Skeletal muscle satellite cell (primary cell): ENCODE measurements around the gene IGF2R. TPM values are rescaled to one million over a fixed set of nuclear protein-coding genes. Genes with fewer than 3 reads are reported as not detected.
"Not testable (repeated sequence)": the region's sequence is repeated elsewhere in the genome, so short reads cannot be mapped to it uniquely, and the experiment has no call there.

Experiments used
- H3K27me3 ChIP-seq: 2 replicates; pipeline ENCODE4 v1.7.0; 2013; ENCODE audit warnings: low read length; ENCODE audit not compliant: control insufficient read depth, insufficient read depth
- H3K36me3 ChIP-seq: 2 replicates; pipeline ENCODE4 v1.7.0; 2013; ENCODE audit warnings: mild to moderate bottlenecking, control low read depth, low read length; ENCODE audit not compliant: insufficient read depth
- H3K4me1 ChIP-seq: 2 replicates; pipeline ENCODE4 v1.7.0; 2013; ENCODE audit warnings: low read length; ENCODE audit not compliant: control insufficient read depth, insufficient read depth
- H3K4me2 ChIP-seq: 2 replicates; pipeline ENCODE4 v1.7.0; 2013; ENCODE audit warnings: mild to moderate bottlenecking, low read length
- H3K4me3 ChIP-seq: 2 replicates; pipeline ENCODE4 v1.7.0; 2013; ENCODE audit warnings: low read length
- H3K9ac ChIP-seq: 2 replicates; pipeline ENCODE4 v1.7.0; 2013; ENCODE audit warnings: mild to moderate bottlenecking, low read depth, low read length, moderate library complexity
- H3K9me3 ChIP-seq: replicated peaks from 2 replicates; pipeline ENCODE4 v1.7.0; 2013; ENCODE audit warnings: mild to moderate bottlenecking, control low read depth, low read length
- total RNA-seq: library from RNA; depleted of rRNA; stranded (reverse); fragments of >200 nt; gene quantifications from 2 replicates; pipeline ENCODE4 v1.2.3, GENCODE V29; 2012; rRNA removed

Gene IGF2R
- 86.5 and 116 TPM in 2 replicates for total RNA-seq

DNA sequence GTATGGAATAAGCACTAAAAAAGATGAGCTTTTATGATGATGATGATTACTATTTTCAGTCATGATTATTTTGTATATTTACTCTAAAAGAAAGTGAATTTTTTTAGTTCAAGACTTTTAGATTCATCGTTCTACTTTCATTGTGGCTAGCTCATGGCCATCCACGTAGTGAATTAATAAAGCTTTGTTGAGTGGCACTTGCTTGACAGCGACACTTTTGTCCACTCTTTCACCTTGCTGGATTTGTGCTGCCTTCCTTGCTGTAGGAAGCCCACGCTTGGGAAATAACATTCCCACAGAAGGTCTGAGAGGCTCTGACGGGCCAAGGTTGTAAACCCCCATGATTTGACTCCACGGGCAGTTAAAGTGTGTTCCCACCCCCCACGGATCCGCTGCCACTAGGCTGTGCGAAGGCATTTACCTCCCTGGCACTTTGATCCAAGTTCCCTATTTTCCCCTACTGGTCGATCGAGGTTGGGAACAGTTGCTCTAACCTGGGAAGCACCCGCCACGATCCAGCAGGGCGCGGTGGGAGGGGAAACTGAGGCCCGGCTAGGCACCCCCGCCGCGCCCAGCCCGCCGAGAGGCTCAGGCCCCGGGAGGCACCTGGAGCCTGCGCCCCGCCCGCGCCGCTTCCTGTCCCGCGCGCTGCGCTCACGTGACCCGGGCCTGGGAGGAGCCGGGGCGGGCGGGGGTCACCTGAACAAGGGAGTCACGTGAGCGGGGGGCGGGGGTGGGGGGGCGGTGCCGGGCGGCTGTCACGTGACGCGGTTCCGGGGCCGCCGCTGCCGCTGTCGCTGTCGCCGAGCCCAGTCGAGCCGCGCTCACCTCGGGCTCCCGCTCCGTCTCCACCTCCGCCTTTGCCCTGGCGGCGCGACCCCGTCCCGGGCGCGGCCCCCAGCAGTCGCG is at the start of gene IGF2R:
Gene IGF2R, plus strand, starts transcription at position 788 of the 909 bp plus-strand sequence. CDS start 165 bp downstream, outside the sequence.
- Histone ChIP-seq H3K4me3 (peak within 1 kb of the TSS; percentile 90), H3K9ac (peak within 1 kb of the TSS; percentile 82), H3K36me3 (no peaks in the 10 kb centered on the region), H3K27me3 (no peaks in the 10 kb centered on the region), H3K4me2 (peak within 1 kb of the TSS; percentile 82), H3K9me3 (no peaks in the 10 kb centered on the region), H3K4me1 (peaks cover 27% of the 10 kb centered on the region)

- Histone ChIP-seq H3K4me3 (no peak overlapping the region), H3K27me3 (no peaks in the 10 kb centered on the region), H3K4me1 (peaks cover 14% of the 10 kb centered on the region), H3K4me2 (no peak overlapping the region), H3K9me3 (no peaks in the 10 kb centered on the region), H3K9ac (no peak overlapping the region), H3K36me3 (no peaks in the 10 kb centered on the region)
These were observed 49.1 kb upstream of the IGF2R start for GRCh38 chr6:159919800-159920199.

DNA sequence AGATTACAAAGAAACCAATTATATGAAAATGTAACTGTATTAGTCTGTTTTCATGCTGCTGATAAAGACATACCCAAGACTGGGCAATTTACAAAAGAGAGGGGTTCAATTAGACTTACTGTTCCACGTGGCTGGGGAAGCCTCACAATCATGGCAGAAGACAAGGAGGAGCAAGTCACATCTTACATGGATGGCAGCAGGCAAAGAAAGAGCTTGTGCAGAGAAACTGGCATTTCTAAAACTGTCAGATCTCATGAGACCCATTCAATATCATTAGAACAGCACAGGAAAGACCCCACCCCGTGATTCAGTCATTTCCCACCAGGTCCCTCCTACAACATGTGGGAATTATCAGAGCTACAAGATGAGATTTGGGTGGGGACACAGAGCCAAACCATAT is 44.7 kb upstream of the IGF2R start:
- not testable (repeated sequence) for H3K9me3 ChIP-seq, H3K9ac ChIP-seq, H3K4me3 ChIP-seq, H3K27me3 ChIP-seq, H3K4me1 ChIP-seq, H3K36me3 ChIP-seq, H3K4me2 ChIP-seq

DNA sequence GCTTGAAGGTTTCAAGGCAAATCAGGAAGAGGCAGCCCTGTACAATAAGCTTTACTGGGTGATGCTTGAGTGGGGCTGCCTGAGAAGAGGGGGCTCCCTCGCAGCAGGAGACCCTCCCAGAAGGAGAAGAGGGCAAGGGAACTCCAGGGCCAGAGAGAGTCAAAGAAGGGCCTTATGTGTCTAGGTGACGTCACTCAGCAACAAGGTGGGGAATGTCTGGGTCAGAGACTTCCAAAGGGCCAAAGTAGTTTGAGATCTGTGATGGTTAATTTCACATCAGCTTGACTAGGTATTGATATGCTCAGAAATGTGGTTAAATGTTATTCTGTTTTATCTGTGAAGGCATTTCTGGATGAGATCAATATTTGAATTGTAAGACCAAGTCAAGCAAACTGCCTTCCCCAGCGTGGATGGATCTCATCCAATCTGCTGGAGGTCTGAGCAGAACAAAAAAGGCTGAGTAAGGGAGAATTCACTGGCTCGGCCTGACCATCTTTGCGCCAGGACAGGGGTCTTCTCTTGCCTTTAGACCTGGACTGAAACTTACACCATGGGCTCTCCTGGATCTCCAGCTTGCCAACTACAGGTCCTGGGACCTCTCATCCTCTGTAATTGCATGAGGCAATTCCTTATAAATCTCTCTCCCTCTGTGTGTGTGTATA is 42.2 kb upstream of the IGF2R start:
- H3K27me3 ChIP-seq: peaks cover 2% of the 10 kb centered on the region
- H3K9ac ChIP-seq: no peak overlapping the region
- H3K4me2 ChIP-seq: no peak overlapping the region
- no peaks in the 10 kb centered on the region for H3K9me3 ChIP-seq
- H3K4me3 ChIP-seq: no peak overlapping the region
- H3K36me3 ChIP-seq: no peaks in the 10 kb centered on the region
- H3K4me1 ChIP-seq: no peaks in the 10 kb centered on the region

DNA sequence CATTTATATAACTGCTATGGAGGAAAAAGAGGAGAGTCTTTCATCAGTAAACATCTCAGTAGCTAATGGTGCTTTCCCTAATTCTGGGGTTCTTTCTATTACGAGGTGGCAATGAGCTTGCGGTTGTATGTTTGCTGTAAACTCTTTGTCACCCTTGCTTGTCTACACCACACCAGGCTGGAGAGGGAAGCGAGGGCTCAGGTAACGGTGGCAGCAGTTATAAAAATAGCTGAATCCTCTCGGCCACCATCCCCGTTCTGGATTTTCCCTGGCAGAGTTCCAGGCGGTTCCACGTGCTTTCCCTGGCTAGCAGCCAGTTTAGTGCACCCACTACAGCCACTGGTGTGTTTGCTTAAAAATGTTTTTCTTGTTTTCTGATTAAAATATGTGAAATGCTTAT is 39.1 kb upstream of the IGF2R start:
- H3K36me3 ChIP-seq: no peaks in the 10 kb centered on the region
- no peak overlapping the region for H3K4me3 ChIP-seq
- no peak overlapping the region for H3K4me2 ChIP-seq
- H3K27me3 ChIP-seq: peaks cover 2% of the 10 kb centered on the region
- peaks cover 11% of the 10 kb centered on the region for H3K4me1 ChIP-seq
- H3K9me3 ChIP-seq: no peaks in the 10 kb centered on the region
- no peak overlapping the region for H3K9ac ChIP-seq

- Histone ChIP-seq H3K27me3 (no peaks in the 10 kb centered on the region), H3K9me3 (peaks cover 6% of the 10 kb centered on the region), H3K4me1 (peaks cover 17% of the 10 kb centered on the region), H3K4me3 (no peak overlapping the region), H3K4me2 (no peak overlapping the region), H3K36me3 (no peaks in the 10 kb centered on the region), H3K9ac (no peak overlapping the region)
These were observed 37.8 kb upstream of the IGF2R start for GRCh38 chr6:159931112-159931511.

- peak overlapping the region; percentile 48 for H3K4me2 ChIP-seq
- peaks cover 6% of the 10 kb centered on the region for H3K9me3 ChIP-seq
- H3K4me1 ChIP-seq: peaks cover 17% of the 10 kb centered on the region
- H3K27me3 ChIP-seq: no peaks in the 10 kb centered on the region
- no peaks in the 10 kb centered on the region for H3K36me3 ChIP-seq
- no peak overlapping the region for H3K9ac ChIP-seq
- H3K4me3 ChIP-seq: no peak overlapping the region
These were observed 37.0 kb upstream of the IGF2R start for GRCh38 chr6:159931846-159932245.

- H3K4me1 ChIP-seq: peaks cover 17% of the 10 kb centered on the region
- H3K9ac ChIP-seq: no peak overlapping the region
- H3K4me3 ChIP-seq: no peak overlapping the region
- peaks cover 6% of the 10 kb centered on the region for H3K9me3 ChIP-seq
- no peaks in the 10 kb centered on the region for H3K27me3 ChIP-seq
- no peaks in the 10 kb centered on the region for H3K36me3 ChIP-seq
- H3K4me2 ChIP-seq: no peak overlapping the region
These were observed 35.8 kb upstream of the IGF2R start for GRCh38 chr6:159933077-159933476.

GRCh38 chr6:159934181-159934580 is 34.7 kb upstream of the IGF2R start:
- Histone ChIP-seq H3K27me3 (no peaks in the 10 kb centered on the region), H3K4me3 (no peak overlapping the region)

GRCh38 chr6:159935065-159935464 is 33.8 kb upstream of the IGF2R start:
- no peaks in the 10 kb centered on the region for H3K27me3 ChIP-seq
- H3K4me1 ChIP-seq: peaks cover 17% of the 10 kb centered on the region
- peak overlapping the region; percentile 17 for H3K4me2 ChIP-seq

More at GRCh38 chr6:159934181-159934580, 34.7 kb upstream of the IGF2R start:
- Histone ChIP-seq H3K4me1 (peaks cover 17% of the 10 kb centered on the region), H3K36me3 (no peaks in the 10 kb centered on the region), H3K9ac (no peak overlapping the region), H3K9me3 (peaks cover 6% of the 10 kb centered on the region), H3K4me2 (peak overlapping the region; percentile 17)

GRCh38 chr6:159935633-159936032 is 33.2 kb upstream of the IGF2R start:
- peaks cover 17% of the 10 kb centered on the region for H3K4me1 ChIP-seq
- no peak overlapping the region for H3K4me2 ChIP-seq
- H3K4me3 ChIP-seq: no peak overlapping the region
- no peaks in the 10 kb centered on the region for H3K36me3 ChIP-seq
- H3K9me3 ChIP-seq: peaks cover 6% of the 10 kb centered on the region
- H3K27me3 ChIP-seq: no peaks in the 10 kb centered on the region
- H3K9ac ChIP-seq: no peak overlapping the region

More at GRCh38 chr6:159935065-159935464, 33.8 kb upstream of the IGF2R start:
- Histone ChIP-seq H3K36me3 (no peaks in the 10 kb centered on the region), H3K9me3 (peaks cover 6% of the 10 kb centered on the region), H3K9ac (no peak overlapping the region), H3K4me3 (no peak overlapping the region)
